Immature natural killer cell (primary cell): Measurements from ENCODE around the gene PMEL. TPM values are rescaled to one million over a fixed set of nuclear protein-coding genes. Genes with fewer than 3 reads are reported as not detected.

Experiments used
- DNase-seq, 3 donors: peaks; one replicate each; pipeline ENCODE4 v3.0.0; 2022; ENCODE audit warnings: mixed read lengths in 1 of 3
- H3K27ac Mint-ChIP-seq, 6 donors: one replicate each; pipeline ENCODE4 v1.8.0; 2020; ENCODE audit warnings: mixed read lengths in 6 of 6, mild to moderate bottlenecking in 5 of 6, inconsistent platforms in 4 of 6, moderate library complexity in 3 of 6
- H3K27me3 Mint-ChIP-seq, 3 donors: one replicate each; pipeline ENCODE4 v1.8.0; 2020 to 2021; ENCODE audit warnings: low read depth in 3 of 3, mild to moderate bottlenecking in 3 of 3, mixed read lengths in 3 of 3, moderate library complexity in 3 of 3, inconsistent platforms in 1 of 3
- H3K36me3 Mint-ChIP-seq, 3 donors: one replicate each; pipeline ENCODE4 v1.8.0; 2020; ENCODE audit warnings: mixed read lengths in 3 of 3, inconsistent platforms in 2 of 3, mild to moderate bottlenecking in 2 of 3
- H3K4me1 Mint-ChIP-seq, 2 donors: one replicate each; pipeline ENCODE4 v1.8.0; 2020; ENCODE audit warnings: inconsistent platforms in 2 of 2, mild to moderate bottlenecking in 2 of 2, mixed read lengths in 2 of 2, moderate library complexity in 1 of 2
- H3K4me3 Mint-ChIP-seq, 5 donors: one replicate each; pipeline ENCODE4 v1.8.0; 2020; ENCODE audit warnings: mild to moderate bottlenecking in 5 of 5, mixed read lengths in 5 of 5, inconsistent platforms in 3 of 5, moderate library complexity in 3 of 5
- H3K9me3 Mint-ChIP-seq, 6 donors: one replicate each; pipeline ENCODE4 v1.8.0; 2020; ENCODE audit warnings: mild to moderate bottlenecking in 6 of 6, mixed read lengths in 6 of 6, inconsistent platforms in 4 of 6, moderate library complexity in 3 of 6
- polyA plus RNA-seq, 3 donors: library from polyadenylated mRNA; unstranded; fragments of 300-500 nt; fragmentation: Illumina TruSeq; gene quantifications; one replicate each; pipeline ENCODE4 v1.2.3, GENCODE V29; 2021

PMEL gene
- polyA plus RNA-seq, 3 donors from 2014 or later: 0.44 TPM; not detected in 2

- Mint-ChIP-seq H3K27ac (no peak overlapping the region), H3K4me3 (no peak overlapping the region), H3K27me3 (no peaks in the 10 kb centered on the region), H3K9me3 (no peaks in the 10 kb centered on the region), H3K4me1 (peaks cover 18 to 31% of the 10 kb centered on the region in 2 donors), H3K36me3 (peaks cover 0 to 5% (median 0%) of the 10 kb centered on the region in 3 donors)
- DNase-seq: no peak
These were observed 8.5 kb upstream of the PMEL start for GRCh38 chr12:55974308-55974730.

DNA sequence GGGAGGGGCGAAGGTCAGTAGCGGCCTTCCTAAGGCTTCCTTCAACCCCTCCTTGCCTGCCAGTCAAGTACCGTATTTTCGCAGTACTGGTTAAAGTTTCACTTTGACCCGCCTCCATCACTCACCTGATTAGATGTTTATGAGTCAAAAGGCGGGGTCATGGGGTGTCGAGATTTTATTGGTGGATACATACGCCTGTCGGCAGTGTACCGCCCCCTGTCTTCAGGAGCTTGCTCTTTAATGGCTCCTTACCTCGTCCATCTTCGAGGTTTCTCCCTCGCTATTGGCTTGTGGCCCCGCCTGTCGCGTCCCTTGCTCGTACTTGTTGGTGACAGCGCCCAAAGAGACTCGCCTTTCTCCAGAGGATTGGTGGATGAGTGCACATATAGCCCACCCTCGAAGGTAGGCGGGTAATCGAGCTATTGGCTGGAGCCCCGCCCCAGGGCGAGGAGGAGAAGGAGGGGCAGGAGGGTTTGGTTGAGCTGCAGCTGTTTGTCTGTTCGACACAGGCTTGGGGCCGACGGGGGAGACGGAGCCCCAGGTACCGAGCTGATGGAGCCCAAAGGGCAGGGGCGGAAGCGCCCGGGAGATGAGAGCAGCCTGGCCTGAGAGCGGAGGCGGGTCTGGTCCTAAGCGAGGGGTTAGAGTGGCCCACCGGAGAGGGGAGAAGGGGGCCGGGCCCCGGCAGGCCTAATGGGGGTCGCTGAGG, 7.9 kb upstream of the PMEL start, which contains the start of gene RAB5B:
Gene RAB5B (plus strand): TSS at position 480 of the 709 bp plus-strand sequence. CDS start 12,883 bp downstream, outside the sequence.
- peaks cover 16 to 25% of the 10 kb centered on the region in 2 donors for H3K4me1 Mint-ChIP-seq
- no peaks in the 10 kb centered on the region for H3K27me3 Mint-ChIP-seq
- H3K27ac Mint-ChIP-seq: no peak within 1 kb of the TSS
- peaks cover 0 to 5% (median 3%) of the 10 kb centered on the region in 3 donors for H3K36me3 Mint-ChIP-seq
- peak; percentile 98 to 99 (median 99) for DNase-seq
- H3K4me3 Mint-ChIP-seq: no peak within 1 kb of the TSS
- no peaks in the 10 kb centered on the region for H3K9me3 Mint-ChIP-seq

DNA sequence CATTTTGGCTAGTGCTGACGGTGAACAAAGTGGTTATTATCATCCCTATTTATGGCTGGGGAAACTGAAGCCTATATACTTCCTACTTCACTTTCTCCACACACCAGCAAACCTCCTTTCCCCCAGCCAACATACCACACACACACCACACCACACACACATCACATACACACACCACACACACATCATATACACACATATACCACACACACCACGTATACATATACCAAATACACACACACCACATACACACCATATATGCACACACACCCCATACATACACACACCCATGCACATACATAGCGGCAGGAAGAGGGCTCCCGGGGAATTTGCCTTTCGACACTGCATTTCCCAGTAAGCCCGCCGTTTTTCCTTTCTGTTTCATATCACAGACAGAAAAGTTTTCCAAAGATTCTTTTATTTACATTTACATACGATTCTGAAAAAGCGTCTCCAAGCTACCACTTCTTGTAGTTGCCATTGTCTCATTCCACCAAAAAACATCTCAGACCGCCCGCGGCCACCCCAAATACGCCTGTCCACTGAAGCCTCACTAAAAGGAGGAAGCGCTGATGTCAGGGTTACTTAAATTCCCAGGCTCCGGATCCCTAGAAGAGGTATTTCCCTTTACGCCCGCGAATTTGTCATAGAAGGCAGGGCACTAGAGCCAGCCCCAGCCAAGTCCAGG, 7.2 kb upstream of the PMEL start:
- Mint-ChIP-seq H3K4me3 (no peak overlapping the region), H3K4me1 (peaks cover 15 to 27% of the 10 kb centered on the region in 2 donors), H3K27me3 (no peaks in the 10 kb centered on the region), H3K9me3 (no peaks in the 10 kb centered on the region), H3K36me3 (peaks cover 0 to 5% (median 3%) of the 10 kb centered on the region in 3 donors), H3K27ac (no peak overlapping the region)
- DNase-seq: no peak

DNA sequence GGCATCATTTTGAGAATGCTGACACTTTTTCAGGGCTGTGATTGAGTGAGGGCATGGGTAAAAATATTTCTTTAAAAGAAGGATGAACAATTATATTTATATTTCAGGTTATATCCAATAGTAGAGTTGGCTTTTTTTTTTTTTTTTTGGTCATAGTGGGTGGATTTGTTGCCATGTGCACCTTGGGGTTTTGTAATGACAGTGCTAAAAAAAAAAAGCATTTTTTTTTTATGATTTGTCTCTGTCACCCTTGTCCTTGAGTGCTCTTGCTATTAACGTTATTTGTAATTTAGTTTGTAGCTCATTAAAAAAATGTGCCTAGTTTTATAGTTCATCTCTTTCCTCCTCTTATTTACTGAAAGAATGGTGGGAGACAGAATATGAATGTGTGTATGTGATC, 6.6 kb upstream of the PMEL start:
- Mint-ChIP-seq H3K4me3 (peak overlapping the region in 1 of 5 donors; percentile 23), H3K27ac (peak overlapping the region in 2 of 6 donors; percentile 32 to 60), H3K27me3 (no peaks in the 10 kb centered on the region), H3K36me3 (peaks cover 0 to 5% (median 3%) of the 10 kb centered on the region in 3 donors), H3K4me1 (peaks cover 19 to 27% of the 10 kb centered on the region in 2 donors), H3K9me3 (no peaks in the 10 kb centered on the region)
- DNase-seq: no peak

GRCh38 chr12:55972042-55972441, 6.2 kb upstream of the PMEL start:
- no peak for DNase-seq
- Mint-ChIP-seq H3K4me1 (peaks cover 24 to 27% of the 10 kb centered on the region in 2 donors), H3K9me3 (no peaks in the 10 kb centered on the region), H3K27ac (peak overlapping the region in 2 of 6 donors; percentile 32 to 60), H3K27me3 (no peaks in the 10 kb centered on the region), H3K4me3 (peak overlapping the region in 1 of 5 donors; percentile 23), H3K36me3 (peaks cover 0 to 5% (median 3%) of the 10 kb centered on the region in 3 donors)

DNA sequence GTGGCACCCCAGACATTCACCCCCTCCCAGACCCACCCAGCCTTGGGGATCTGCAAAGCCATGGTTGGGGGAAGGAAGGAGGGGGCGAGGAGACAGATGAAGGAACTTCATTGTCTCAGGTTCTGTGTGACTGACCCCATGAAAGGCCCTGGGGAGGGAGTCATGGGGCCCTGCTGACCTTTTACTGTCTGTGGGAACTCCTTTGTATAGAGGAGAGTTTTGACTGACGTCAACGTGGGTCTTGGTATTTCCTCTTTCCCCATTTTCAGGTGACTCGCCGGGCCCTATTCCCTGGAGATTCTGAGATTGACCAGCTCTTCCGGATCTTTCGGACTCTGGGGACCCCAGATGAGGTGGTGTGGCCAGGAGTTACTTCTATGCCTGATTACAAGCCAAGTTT, 4.9 kb upstream of the PMEL start:
- no peak overlapping the region for H3K27ac Mint-ChIP-seq
- no peak overlapping the region for H3K4me3 Mint-ChIP-seq
- peaks cover 0 to 2% (median 0%) of the 10 kb centered on the region in 3 donors for H3K27me3 Mint-ChIP-seq
- H3K9me3 Mint-ChIP-seq: no peaks in the 10 kb centered on the region
- no peak for DNase-seq
- H3K4me1 Mint-ChIP-seq: peaks cover 26 to 29% of the 10 kb centered on the region in 2 donors
- H3K36me3 Mint-ChIP-seq: peaks cover 0 to 5% (median 3%) of the 10 kb centered on the region in 3 donors

DNA sequence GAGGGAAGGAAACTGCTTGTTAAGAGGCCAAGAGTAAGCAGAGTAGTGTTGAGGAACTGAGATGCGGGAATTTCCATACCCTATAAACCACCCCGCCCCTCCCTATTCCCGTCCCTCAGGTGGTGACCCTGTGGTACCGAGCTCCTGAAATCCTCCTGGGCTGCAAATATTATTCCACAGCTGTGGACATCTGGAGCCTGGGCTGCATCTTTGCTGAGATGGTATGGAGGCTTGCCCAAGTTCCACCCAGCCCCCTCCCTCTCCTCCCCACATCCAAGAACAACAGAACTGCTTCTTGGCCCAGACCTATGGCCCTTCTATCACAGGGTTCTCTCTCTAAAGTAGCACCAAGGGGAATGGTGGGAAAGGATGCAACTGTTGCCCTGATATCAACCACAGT, 3.5 kb upstream of the PMEL start:
- Mint-ChIP-seq H3K4me1 (peaks cover 29 to 35% of the 10 kb centered on the region in 2 donors), H3K27me3 (peaks cover 0 to 3% (median 2%) of the 10 kb centered on the region in 3 donors), H3K36me3 (peaks cover 0 to 5% (median 3%) of the 10 kb centered on the region in 3 donors), H3K9me3 (no peaks in the 10 kb centered on the region), H3K4me3 (no peak overlapping the region), H3K27ac (peak overlapping the region in 2 of 6 donors; percentile 36 to 45)
- DNase-seq: no peak

- peak within 1 kb of the TSS; percentile 86 to 93 (median 91) for H3K4me3 Mint-ChIP-seq
- H3K27me3 Mint-ChIP-seq: peaks cover 0 to 5% (median 4%) of the 10 kb centered on the region in 3 donors
- H3K36me3 Mint-ChIP-seq: peaks cover 0 to 5% (median 3%) of the 10 kb centered on the region in 3 donors
- DNase-seq: peak; percentile 88 to 89 (median 88)
- peak within 1 kb of the TSS; percentile 81 to 93 (median 84) for H3K27ac Mint-ChIP-seq
- H3K4me1 Mint-ChIP-seq: peaks cover 27 to 35% of the 10 kb centered on the region in 2 donors
- H3K9me3 Mint-ChIP-seq: no peaks in the 10 kb centered on the region
These were observed 803 bp upstream of the PMEL start, which contains the start of gene CDK2 for GRCh38 chr12:55966408-55967281. Gene CDK2 (plus strand): TSS chr12:55966830. CDS start chr12:55967009, 179 bp downstream.

GRCh38 chr12:55965240-55965639, 602 bp downstream of the PMEL start:
- no peak for DNase-seq
- peaks cover 0 to 3% (median 0%) of the 10 kb centered on the region in 3 donors for H3K36me3 Mint-ChIP-seq
- H3K4me3 Mint-ChIP-seq: peak overlapping the region; percentile 86 to 93 (median 91)
- H3K27ac Mint-ChIP-seq: peak overlapping the region in 5 of 6 donors; percentile 12 to 85 (median 74)
- H3K27me3 Mint-ChIP-seq: peaks cover 0 to 5% (median 4%) of the 10 kb centered on the region in 3 donors
- peaks cover 27 to 35% of the 10 kb centered on the region in 2 donors for H3K4me1 Mint-ChIP-seq
- H3K9me3 Mint-ChIP-seq: no peaks in the 10 kb centered on the region

DNA sequence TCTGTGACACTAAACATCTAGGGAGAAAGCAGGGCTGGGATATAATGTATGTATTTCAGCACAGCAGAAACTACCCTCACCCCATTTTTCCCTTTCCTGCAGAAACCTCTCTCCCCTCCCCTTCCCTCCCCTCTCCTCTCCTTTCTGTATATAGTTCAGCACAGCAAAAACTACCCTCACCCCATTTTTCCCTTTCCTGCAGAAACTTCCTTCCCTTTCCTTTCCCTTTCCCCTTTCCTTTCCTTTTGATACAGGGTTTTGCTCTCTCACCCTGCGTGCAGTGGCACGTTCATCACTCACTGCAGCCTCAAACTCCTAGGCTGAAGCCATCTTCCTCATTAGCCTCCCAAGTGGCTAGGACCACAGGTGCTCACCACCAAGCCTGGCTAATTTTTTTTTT, 2.1 kb downstream of the PMEL start:
- H3K36me3 Mint-ChIP-seq: no peaks in the 10 kb centered on the region
- no peaks in the 10 kb centered on the region for H3K9me3 Mint-ChIP-seq
- peaks cover 27 to 35% of the 10 kb centered on the region in 2 donors for H3K4me1 Mint-ChIP-seq
- no peak overlapping the region for H3K27ac Mint-ChIP-seq
- DNase-seq: no peak
- H3K4me3 Mint-ChIP-seq: no peak overlapping the region
- peaks cover 0 to 5% (median 4%) of the 10 kb centered on the region in 3 donors for H3K27me3 Mint-ChIP-seq

- no peak overlapping the region for H3K4me3 Mint-ChIP-seq
- peaks cover 0 to 18% (median 3%) of the 10 kb centered on the region in 3 donors for H3K36me3 Mint-ChIP-seq
- H3K27ac Mint-ChIP-seq: peak overlapping the region in 2 of 6 donors; percentile 19 to 86
- no peaks in the 10 kb centered on the region for H3K27me3 Mint-ChIP-seq
- DNase-seq: no peak
- H3K4me1 Mint-ChIP-seq: no peaks in the 10 kb centered on the region
- H3K9me3 Mint-ChIP-seq: no peaks in the 10 kb centered on the region
These were observed 8.6 kb downstream of the PMEL start for GRCh38 chr12:55957106-55957859.

DNA sequence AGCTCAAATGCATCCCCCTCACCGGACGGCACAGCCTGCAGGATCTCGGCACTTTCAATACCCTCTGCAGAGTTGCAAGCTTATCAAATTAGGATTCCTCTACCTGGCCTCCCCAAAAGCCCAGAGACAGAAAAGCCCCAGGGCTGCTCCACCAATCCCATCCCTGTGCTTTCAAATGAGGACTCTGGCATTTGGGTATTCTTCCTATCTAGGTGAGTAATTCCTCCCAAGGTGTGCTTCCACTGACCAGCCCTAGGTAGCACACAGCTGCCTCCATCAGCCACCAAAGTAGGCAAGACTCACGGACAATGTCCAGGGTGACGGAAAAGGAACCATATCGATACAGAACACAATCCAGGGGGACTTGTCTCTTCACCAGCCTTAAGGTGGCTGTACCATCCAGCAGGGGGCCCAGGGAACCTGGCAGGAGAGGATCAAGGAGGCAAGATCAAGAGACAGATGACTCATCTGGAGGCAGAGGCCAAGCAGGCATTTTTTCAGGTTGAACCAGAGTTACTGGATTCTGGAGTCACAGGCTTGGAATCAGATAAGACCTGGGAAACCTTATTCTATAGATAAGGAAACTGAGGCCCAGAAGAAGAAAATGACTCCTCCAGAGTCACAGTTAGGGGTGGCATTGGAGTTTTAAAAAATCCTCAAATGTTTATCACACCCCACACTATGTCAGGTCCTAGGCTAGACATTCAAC, 9.9 kb downstream of the PMEL start:
- no peak overlapping the region for H3K4me3 Mint-ChIP-seq
- DNase-seq: no peak
- H3K9me3 Mint-ChIP-seq: no peaks in the 10 kb centered on the region
- peak overlapping the region in 1 of 6 donors; percentile 48 for H3K27ac Mint-ChIP-seq
- no peaks in the 10 kb centered on the region for H3K4me1 Mint-ChIP-seq
- H3K36me3 Mint-ChIP-seq: peaks cover 7 to 32% (median 9%) of the 10 kb centered on the region in 3 donors
- H3K27me3 Mint-ChIP-seq: peaks cover 0 to 2% (median 0%) of the 10 kb centered on the region in 3 donors
